ENCODE results near the gene MINDY4B.

DNA sequence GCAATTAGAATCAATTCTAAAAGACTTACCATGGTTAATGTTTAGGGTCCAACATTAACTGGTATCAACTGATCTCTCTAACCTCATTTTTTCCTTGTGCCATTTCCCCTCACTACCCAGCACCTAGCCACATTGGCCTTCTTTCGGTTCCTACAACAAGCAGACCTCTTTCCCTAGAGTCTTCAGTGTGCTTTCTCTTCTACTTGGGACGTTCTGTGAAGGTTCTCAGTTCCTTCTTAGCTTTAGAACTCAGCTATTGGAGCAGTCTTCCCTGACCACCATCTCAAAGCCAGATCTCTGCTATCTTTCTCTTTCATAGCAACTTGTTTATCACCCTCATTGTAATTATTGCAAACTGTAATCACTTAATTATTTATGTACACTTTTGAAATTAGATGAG lies 31.5 kb upstream of the MINDY4B start:
- no peak for TF ChIP-seq SP1 (IDR thresholded peaks at IDR 0.05)
- TF ChIP-seq FOXM1 (IDR thresholded peaks at IDR 0.05; ENCODE audit: borderline replicate concordance) = no peak
- no peak for TF ChIP-seq NFRKB (IDR thresholded peaks at IDR 0.05)
- TF ChIP-seq L3MBTL2 (conservative IDR thresholded peaks at IDR 0.05) = no peak
- no peak for TF ChIP-seq ZNF384 (IDR thresholded peaks at IDR 0.05)
- no peak for TF ChIP-seq BHLHE40 (IDR thresholded peaks at IDR 0.05; ENCODE audit: borderline replicate concordance)
- TF ChIP-seq FOXK2 (IDR thresholded peaks at IDR 0.05) = no peak
- TF ChIP-seq LEF1 (IDR thresholded peaks at IDR 0.05; ENCODE audit: borderline replicate concordance) = no peak

All from HEK293T (cell line).